Measurements from ENCODE around the gene NRG4.
"Not testable (repeated sequence)": the region's sequence is repeated elsewhere in the genome, so short reads cannot be mapped to it uniquely, and the experiment has no call there.

Gene NRG4

GRCh38 chr15:76024021-76024768 is 12.0 kb upstream of the NRG4 start:
- Mint-ChIP-seq H3K27me3 (peaks cover 33% of the 10 kb centered on the region), H3K27ac (no peak overlapping the region), H3K9me3 (peaks cover 14% of the 10 kb centered on the region), H3K4me3 (no peak overlapping the region), H3K36me3 (ENCODE audit: low read depth) (peaks cover 13% of the 10 kb centered on the region), H3K4me1 (ENCODE audit: low read depth) (no peaks in the 10 kb centered on the region)

- peaks cover 10% of the 10 kb centered on the region for H3K36me3 Mint-ChIP-seq (ENCODE audit: low read depth)
Observed at GRCh38 chr15:76013470-76013869, 1.2 kb upstream of the NRG4 start.

GRCh38 chr15:76010613-76011012 is 1.6 kb downstream of the NRG4 start:
- no peak overlapping the region for H3K27ac Mint-ChIP-seq
- H3K4me3 Mint-ChIP-seq, result no peak overlapping the region
- H3K27me3 Mint-ChIP-seq, result peaks cover 52% of the 10 kb centered on the region
- peaks cover 3% of the 10 kb centered on the region for H3K9me3 Mint-ChIP-seq
- H3K36me3 Mint-ChIP-seq (ENCODE audit: low read depth), result no peaks in the 10 kb centered on the region
- H3K4me1 Mint-ChIP-seq (ENCODE audit: low read depth), result peaks cover 6% of the 10 kb centered on the region

More at GRCh38 chr15:76013470-76013869, 1.2 kb upstream of the NRG4 start:
- H3K27me3 Mint-ChIP-seq, result peaks cover 67% of the 10 kb centered on the region
- H3K4me1 Mint-ChIP-seq (ENCODE audit: low read depth); H3K4me3 Mint-ChIP-seq; H3K27ac Mint-ChIP-seq: not testable (repeated sequence)
- H3K9me3 Mint-ChIP-seq, result peaks cover 18% of the 10 kb centered on the region

GRCh38 chr15:76006136-76006778 is 6.0 kb downstream of the NRG4 start:
- Mint-ChIP-seq H3K9me3 (no peaks in the 10 kb centered on the region), H3K27me3 (peaks cover 33% of the 10 kb centered on the region), H3K4me1 (ENCODE audit: low read depth) (no peaks in the 10 kb centered on the region), H3K27ac (no peak overlapping the region), H3K4me3 (no peak overlapping the region), H3K36me3 (ENCODE audit: low read depth) (no peaks in the 10 kb centered on the region)

- H3K36me3 Mint-ChIP-seq (ENCODE audit: low read depth), result no peaks in the 10 kb centered on the region
- peaks cover 22% of the 10 kb centered on the region for H3K27me3 Mint-ChIP-seq
- no peak overlapping the region for H3K4me3 Mint-ChIP-seq
- H3K9me3 Mint-ChIP-seq, result no peaks in the 10 kb centered on the region
- no peaks in the 10 kb centered on the region for H3K4me1 Mint-ChIP-seq (ENCODE audit: low read depth)
- H3K27ac Mint-ChIP-seq, result no peak overlapping the region
Observed at GRCh38 chr15:76003364-76003763, 8.9 kb downstream of the NRG4 start.

GRCh38 chr15:75995611-75996010 is 16.6 kb downstream of the NRG4 start:
- Mint-ChIP-seq H3K36me3 (ENCODE audit: low read depth) (no peaks in the 10 kb centered on the region), H3K27me3 (peaks cover 11% of the 10 kb centered on the region), H3K27ac (no peak overlapping the region), H3K9me3 (peaks cover 7% of the 10 kb centered on the region), H3K4me3 (no peak overlapping the region), H3K4me1 (ENCODE audit: low read depth) (no peaks in the 10 kb centered on the region)

GRCh38 chr15:75994220-75994619 is 18.0 kb downstream of the NRG4 start:
- H3K4me1 Mint-ChIP-seq (ENCODE audit: low read depth), result no peaks in the 10 kb centered on the region
- no peaks in the 10 kb centered on the region for H3K36me3 Mint-ChIP-seq (ENCODE audit: low read depth)
- no peak overlapping the region for H3K4me3 Mint-ChIP-seq

GRCh38 chr15:75992897-75993296 is 19.3 kb downstream of the NRG4 start:
- no peaks in the 10 kb centered on the region for H3K36me3 Mint-ChIP-seq (ENCODE audit: low read depth)
- H3K9me3 Mint-ChIP-seq, result peaks cover 7% of the 10 kb centered on the region
- H3K27ac Mint-ChIP-seq, result no peak overlapping the region
- H3K4me3 Mint-ChIP-seq, result no peak overlapping the region
- no peaks in the 10 kb centered on the region for H3K4me1 Mint-ChIP-seq (ENCODE audit: low read depth)
- H3K27me3 Mint-ChIP-seq, result peaks cover 7% of the 10 kb centered on the region

More at GRCh38 chr15:75994220-75994619, 18.0 kb downstream of the NRG4 start:
- H3K27me3 Mint-ChIP-seq, result peaks cover 11% of the 10 kb centered on the region
- peaks cover 7% of the 10 kb centered on the region for H3K9me3 Mint-ChIP-seq
- no peak overlapping the region for H3K27ac Mint-ChIP-seq

- Mint-ChIP-seq H3K9me3 (peaks cover 7% of the 10 kb centered on the region), H3K27me3 (peaks cover 7% of the 10 kb centered on the region), H3K4me1 (ENCODE audit: low read depth) (no peaks in the 10 kb centered on the region), H3K27ac (no peak overlapping the region), H3K36me3 (ENCODE audit: low read depth) (no peaks in the 10 kb centered on the region), H3K4me3 (no peak overlapping the region)
Observed at GRCh38 chr15:75989875-75990274, 22.3 kb downstream of the NRG4 start.

GRCh38 chr15:75989045-75989444 is 23.2 kb downstream of the NRG4 start:
- Mint-ChIP-seq H3K4me1 (ENCODE audit: low read depth) (no peaks in the 10 kb centered on the region), H3K27ac (no peak overlapping the region), H3K36me3 (ENCODE audit: low read depth) (no peaks in the 10 kb centered on the region), H3K9me3 (peaks cover 3% of the 10 kb centered on the region), H3K4me3 (no peak overlapping the region), H3K27me3 (peaks cover under 1% of the 10 kb centered on the region)

GRCh38 chr15:75985971-75986370 is 26.3 kb downstream of the NRG4 start:
- Mint-ChIP-seq H3K27me3 (peaks cover 7% of the 10 kb centered on the region), H3K4me3 (no peak overlapping the region), H3K36me3 (ENCODE audit: low read depth) (no peaks in the 10 kb centered on the region), H3K4me1 (ENCODE audit: low read depth) (no peaks in the 10 kb centered on the region), H3K27ac (no peak overlapping the region), H3K9me3 (no peaks in the 10 kb centered on the region)

GRCh38 chr15:75984706-75985105 is 27.5 kb downstream of the NRG4 start:
- not testable (repeated sequence) for H3K9me3 Mint-ChIP-seq; H3K4me3 Mint-ChIP-seq; H3K4me1 Mint-ChIP-seq (ENCODE audit: low read depth); H3K36me3 Mint-ChIP-seq (ENCODE audit: low read depth); H3K27ac Mint-ChIP-seq
- H3K27me3 Mint-ChIP-seq, result peaks cover 15% of the 10 kb centered on the region

GRCh38 chr15:75982468-75982867 is 29.8 kb downstream of the NRG4 start:
- Mint-ChIP-seq H3K4me1 (ENCODE audit: low read depth) (no peaks in the 10 kb centered on the region), H3K9me3 (no peaks in the 10 kb centered on the region), H3K27ac (no peak overlapping the region), H3K36me3 (ENCODE audit: low read depth) (no peaks in the 10 kb centered on the region), H3K4me3 (no peak overlapping the region), H3K27me3 (peaks cover 26% of the 10 kb centered on the region)

- H3K36me3 Mint-ChIP-seq (ENCODE audit: low read depth), result no peaks in the 10 kb centered on the region
- no peaks in the 10 kb centered on the region for H3K9me3 Mint-ChIP-seq
- no peaks in the 10 kb centered on the region for H3K4me1 Mint-ChIP-seq (ENCODE audit: low read depth)
- no peak overlapping the region for H3K4me3 Mint-ChIP-seq
- H3K27me3 Mint-ChIP-seq, result peaks cover 26% of the 10 kb centered on the region
- H3K27ac Mint-ChIP-seq, result no peak overlapping the region
Observed at GRCh38 chr15:75981149-75981815, 30.9 kb downstream of the NRG4 start.

GRCh38 chr15:75976766-75977165 is 35.5 kb downstream of the NRG4 start:
- not testable (repeated sequence) for H3K36me3 Mint-ChIP-seq (ENCODE audit: low read depth); H3K4me1 Mint-ChIP-seq (ENCODE audit: low read depth); H3K27ac Mint-ChIP-seq; H3K4me3 Mint-ChIP-seq; H3K9me3 Mint-ChIP-seq
- peaks cover 34% of the 10 kb centered on the region for H3K27me3 Mint-ChIP-seq
